HG03159 (cell line): ENCODE measurements around the gene RPL29.

Experiments used
- ATAC-seq: cut with Tn5 transposase; IDR thresholded peaks from one replicate; pipeline ENCODE4 v1.9.1; 2021; ENCODE audit warnings: mild to moderate bottlenecking, moderate library complexity; ENCODE audit not compliant: unreplicated experiment

RPL29 gene

GRCh38 chr3:51948016-51948580 is 47.6 kb downstream of the RPL29 start:
- no peak for ATAC-seq

- ATAC-seq = no peak
Observed at GRCh38 chr3:51947215-51947900, 48.3 kb downstream of the RPL29 start.

GRCh38 chr3:51946796-51947195 is 48.9 kb downstream of the RPL29 start:
- no peak for ATAC-seq

- no peak for ATAC-seq
Observed at GRCh38 chr3:51945926-51946705, 49.6 kb downstream of the RPL29 start.

- no peak for ATAC-seq
Observed at GRCh38 chr3:51945031-51945840, 50.5 kb downstream of the RPL29 start.

GRCh38 chr3:51944451-51945021 is 51.2 kb downstream of the RPL29 start:
- ATAC-seq = no peak
